OCI-LY7 (cell line): ENCODE data around the gene ZNF148. TPM values are rescaled to one million over a fixed set of nuclear protein-coding genes. Genes with fewer than 3 reads are reported as not detected.

Experiments used
- BruUV-seq: library from RNA; stranded (reverse); fragments of 400-500 nt; replicated peaks from 2 replicates; lab custom pipeline; 2021; lab: Mats Ljungman, UMichigan
- CTCF ChIA-PET: fragments of 300-600 bp; sonication (Branson Sonifier 250); formaldehyde crosslinking; loops from one replicate; lab custom pipeline; 2022; ENCODE audit warnings: antibody characterized with exemption; ENCODE audit not compliant: unreplicated experiment; lab: Charles Lee
- POLR2A ChIA-PET: fragments of 300-600 bp; sonication (Branson Sonifier 250); formaldehyde crosslinking; loops from one replicate; lab custom pipeline; 2022; ENCODE audit warnings: antibody characterized with exemption; lab: Charles Lee
- DNase-seq: peaks from one replicate; pipeline ENCODE4 v3.0.0-alpha.2; 2015; ENCODE audit warnings: low spot score
- H2AFZ ChIP-seq: fragments of 200-600 bp; sonication (generic), shearing (Covaris generic); 2 replicates; pipeline ENCODE4 v1.6.1; 2014; ENCODE audit warnings: mild to moderate bottlenecking, antibody characterized with exemption, low read length, moderate library complexity
- H3K27ac ChIP-seq: fragments of 200-600 bp; sonication (generic); 2 replicates; pipeline ENCODE4 v1.5.1; 2014; ENCODE audit warnings: mixed run types, low read depth, mild to moderate bottlenecking, moderate library complexity, low read length, inconsistent platforms; ENCODE audit not compliant: poor library complexity, severe bottlenecking
- H3K36me3 ChIP-seq: fragments of 200-600 bp; sonication (generic); 2 replicates; pipeline ENCODE4 v1.6.1; 2014; ENCODE audit warnings: mild to moderate bottlenecking, antibody characterized with exemption, low read length, moderate library complexity, mixed read lengths; ENCODE audit not compliant: insufficient read depth
- H3K4me1 ChIP-seq: fragments of 200-600 bp; sonication (generic); 2 replicates; pipeline ENCODE4 v1.5.1; 2014; ENCODE audit warnings: mild to moderate bottlenecking, low read length; ENCODE audit not compliant: insufficient read depth, poor library complexity, severe bottlenecking
- H3K4me2 ChIP-seq: fragments of 200-600 bp; sonication (generic); 2 replicates; pipeline ENCODE4 v1.6.1; 2014; ENCODE audit warnings: mild to moderate bottlenecking, low read length
- H3K4me3 ChIP-seq: fragments of 200-600 bp; sonication (generic); 2 replicates; pipeline ENCODE4 v1.5.1; 2014; ENCODE audit warnings: mild to moderate bottlenecking, low read depth, low read length; ENCODE audit not compliant: poor library complexity, severe bottlenecking
- H3K79me2 ChIP-seq: fragments of 200-600 bp; sonication (generic); 2 replicates; pipeline ENCODE4 v1.6.1; 2016; ENCODE audit warnings: low read depth, mild to moderate bottlenecking, low read length, moderate library complexity, mixed read lengths; ENCODE audit not compliant: insufficient read depth
- H3K9me2 ChIP-seq: fragments of 200-600 bp; sonication (generic); 2 replicates; pipeline ENCODE4 v1.6.1; 2016; ENCODE audit warnings: mild to moderate bottlenecking, low read length, mixed read lengths; ENCODE audit not compliant: insufficient read depth
- H3K9me3 ChIP-seq: fragments of 200-600 bp; sonication (generic); 2 replicates; pipeline ENCODE4 v1.6.1; 2014; ENCODE audit warnings: mild to moderate bottlenecking, mixed run types, low read length, mixed read lengths
- H4K20me1 ChIP-seq: fragments of 200-600 bp; sonication (generic); 2 replicates; pipeline ENCODE4 v1.6.1; 2014; ENCODE audit warnings: mild to moderate bottlenecking, antibody characterized with exemption, low read length, moderate library complexity, mixed read lengths; ENCODE audit not compliant: insufficient read depth
- CTCF ChIP-seq: fragments of 200-600 bp; sonication (generic); conservative IDR thresholded peaks from 2 replicates; pipeline ENCODE4 v1.5.1; 2014; ENCODE audit warnings: mild to moderate bottlenecking, antibody characterized with exemption, low read length, moderate library complexity, mixed read lengths
- EZH2phosphoT487 ChIP-seq: fragments of 200-600 bp; sonication (generic); IDR thresholded peaks from 2 replicates; pipeline ENCODE4 v1.6.1; 2018; ENCODE audit warnings: low read depth, borderline replicate concordance, mild to moderate bottlenecking, mixed run types, antibody characterized with exemption, low read length, moderate library complexity, mixed read lengths
- intact Hi-C: fragments of 100-400 bp; cut with micrococcal nuclease; formaldehyde crosslinking; loops from one replicate; pipeline ENCODE4 v1.10.0; 2022; ENCODE audit not compliant: unreplicated experiment
- total RNA-seq, 2 experiments: library from RNA; depleted of rRNA in 1 of 2; stranded (reverse); fragments of >200 nt in 1 of 2; shearing (Covaris generic) in 1 of 2; gene quantifications; 2 replicates each; pipeline ENCODE4 v1.2.3, GENCODE V29; 2014 to 2022

The ZNF148 gene
- total RNA-seq, 2 experiments from 2014 or later = 19.8 to 35.4 TPM

- ChIA-PET CTCF (no interaction called here), POLR2A (interaction anchor here (0.6 to 4.5 kb wide), 5 partner anchors 10 to 192 kb away, joined by 3 to 15 read pairs (median 4); no protein-coding TSS in a partner anchor)
- Histone ChIP-seq H3K79me2 (peaks cover 47% of the 10 kb centered on the region), H4K20me1 (peaks cover 12% of the 10 kb centered on the region; the same call in 1 of the 2 replicates), H3K4me2 (peak overlapping the region; percentile 94), H3K9me2 (no peaks in the 10 kb centered on the region), H3K9me3 (no peaks in the 10 kb centered on the region), H2AFZ (peak overlapping the region; percentile 70), H3K36me3 (peaks cover 4% of the 10 kb centered on the region), H3K27ac (peak overlapping the region; percentile 44), H3K4me3 (peak overlapping the region; percentile 94), H3K4me1 (peaks cover 12% of the 10 kb centered on the region)
- DNase-seq = no peak
- TSS peak; percentile 81 for BruUV-seq
- TF ChIP-seq CTCF (no peak), EZH2phosphoT487 (no peak)
- intact Hi-C loops = loop anchor here (1.0 kb wide), 1 partner anchor 218 kb away; no protein-coding TSS in a partner anchor
These were observed 990 bp upstream of the ZNF148 start for GRCh38 chr3:125375950-125376679.

DNA sequence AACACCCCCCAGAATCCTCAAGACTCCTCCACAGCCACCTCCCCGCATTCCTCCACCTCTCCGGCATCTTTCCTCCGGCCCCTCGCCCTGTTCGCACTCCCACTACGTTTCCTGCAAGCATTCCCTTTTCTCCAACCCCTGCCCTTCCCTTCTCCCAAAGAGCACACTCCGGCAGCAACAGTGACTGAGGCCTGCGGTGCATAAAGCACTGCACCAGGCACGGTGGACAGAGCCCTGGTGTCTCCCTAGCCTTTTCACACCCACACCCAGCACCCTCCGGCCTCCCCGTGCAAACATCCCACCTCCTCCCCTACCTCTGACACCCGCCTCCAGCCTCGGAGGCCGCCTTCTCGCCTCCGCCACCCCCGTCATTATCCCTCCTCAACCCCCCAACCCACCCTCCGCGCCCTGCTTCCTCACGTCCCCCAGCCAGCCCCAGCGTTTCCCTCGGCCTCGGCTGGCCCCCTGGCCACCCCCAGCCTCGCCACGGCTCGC is 577 bp downstream of the ZNF148 start:
- TF ChIP-seq CTCF (no peak), EZH2phosphoT487 (no peak)
- CTCF ChIA-PET = no interaction called here

More for the DNA sequence above, 577 bp downstream of the ZNF148 start:
- intact Hi-C loops = no loop called here
- no peaks in the 10 kb centered on the region for H3K9me3 ChIP-seq
- H3K9me2 ChIP-seq = no peaks in the 10 kb centered on the region
- peak overlapping the region; percentile 98 for H3K4me2 ChIP-seq
- H2AFZ ChIP-seq = no peak overlapping the region
- peaks cover 16% of the 10 kb centered on the region; the same call in 1 of the 2 replicates for H4K20me1 ChIP-seq
- DNase-seq = peak; percentile 56
- H3K4me3 ChIP-seq = peak overlapping the region; percentile 94
- no TSS peak for BruUV-seq
- peaks cover 18% of the 10 kb centered on the region for H3K36me3 ChIP-seq
- peaks cover 12% of the 10 kb centered on the region for H3K4me1 ChIP-seq
- H3K79me2 ChIP-seq = peaks cover 63% of the 10 kb centered on the region
- peak overlapping the region; percentile 12 for H3K27ac ChIP-seq
- POLR2A ChIA-PET = interaction anchor here (0.6 to 4.5 kb wide), 4 partner anchors 8 to 158 kb away, joined by 3 to 15 read pairs (median 6); no protein-coding TSS in a partner anchor
